Measurements from ENCODE around the gene SFSWAP. TPM values are rescaled to one million over a fixed set of nuclear protein-coding genes. Genes with fewer than 3 reads are reported as not detected.

SFSWAP gene
- polyA plus RNA-seq, 3 donors = 38.9 to 42.7 (median 39.5) TPM

DNA sequence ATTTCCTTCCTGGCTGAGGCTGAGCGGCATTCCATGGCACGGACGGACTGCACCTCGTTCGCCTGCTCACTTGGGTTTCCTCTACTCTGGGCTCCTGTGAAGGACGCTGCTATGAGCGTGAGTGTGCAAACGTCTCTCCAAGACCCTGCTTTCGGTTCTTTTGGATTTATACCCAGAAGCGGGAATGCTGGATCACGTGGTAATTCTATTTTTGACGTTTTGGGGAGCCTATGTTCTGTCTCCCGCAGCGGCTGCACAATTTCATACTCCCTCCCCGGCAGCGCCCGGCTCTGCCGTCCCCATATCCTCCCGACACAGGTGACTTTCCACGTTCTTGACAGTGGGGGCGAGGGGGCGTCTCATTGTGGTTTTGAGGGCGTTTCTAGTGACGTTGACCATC is 137.9 kb downstream of the SFSWAP start:
- DNase-seq (ENCODE audit: low read depth in 3 of 3, low spot score in 2 of 3) = no peak

Other genes with a start within 250 kb of the SFSWAP start
- under 1 TPM; 0.53 to 0.75 (median 0.72) TPM for gene MMP17, start 117.3 kb downstream of the SFSWAP start, polyA plus RNA-seq (ENCODE audit: insufficient read length in 3 of 3)
- gene ULK1, start 183.5 kb downstream of the SFSWAP start, polyA plus RNA-seq (ENCODE audit: insufficient read length in 3 of 3) = 10 to 100 TPM; 18.4 to 20.5 (median 19.8) TPM
- gene PUS1, start 218.2 kb downstream of the SFSWAP start, polyA plus RNA-seq (ENCODE audit: insufficient read length in 3 of 3) = 10 to 100 TPM; 10.5 to 12.8 (median 12.2) TPM
- gene EP400, start 238.9 kb downstream of the SFSWAP start, polyA plus RNA-seq (ENCODE audit: insufficient read length in 3 of 3) = 10 to 100 TPM; 29.2 to 31.6 (median 30.8) TPM

Data from right renal cortex interstitium (tissue), 3 donors.